ENCODE data around the gene APOF. TPM values are rescaled to one million over a fixed set of nuclear protein-coding genes. Genes with fewer than 3 reads are reported as not detected.
"Not testable (repeated sequence)": the region's sequence is repeated elsewhere in the genome, so short reads cannot be mapped to it uniquely, and the experiment has no call there.

Gene APOF
- total and polyA plus RNA-seq, 2 donors: not detected

DNA sequence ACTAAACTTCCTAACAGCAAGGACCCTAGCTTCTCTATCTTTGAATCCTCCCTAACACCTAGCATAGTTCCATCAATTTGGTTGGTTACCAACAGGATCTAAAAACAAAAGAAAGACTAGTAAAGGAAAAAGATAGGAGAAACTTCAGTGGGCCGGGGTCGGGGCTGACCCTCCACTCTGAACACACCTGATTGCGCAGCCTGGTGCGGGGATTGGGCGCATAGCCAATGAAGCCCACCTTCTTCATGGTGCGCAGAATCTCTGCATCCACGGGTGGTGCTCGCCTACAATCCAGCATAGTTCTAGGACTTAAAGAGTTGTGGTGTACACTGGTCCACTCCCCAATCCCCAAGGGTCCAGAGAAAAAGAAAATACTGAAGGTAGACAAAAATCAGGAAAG lies 36.5 kb downstream of the APOF start:
- Histone ChIP-seq H3K4me3 (ENCODE audit: low read length in 2 of 2) (no peak overlapping the region), H3K36me3 (ENCODE audit: control insufficient read depth in 2 of 2, insufficient read depth in 2 of 2, low read length in 1 of 2) (peaks cover 61 to 69% of the 10 kb centered on the region in 2 donors), H3K9me3 (ENCODE audit: control insufficient read depth in 2 of 2, insufficient read depth in 1 of 2, low read length in 1 of 2) (no peaks in the 10 kb centered on the region), H3K4me1 (ENCODE audit: control insufficient read depth in 2 of 2, insufficient read depth in 2 of 2, low read length in 2 of 2) (no peaks in the 10 kb centered on the region), H3K27ac (ENCODE audit: low read depth in 1 of 2, low read length in 1 of 2) (no peak overlapping the region), H3K27me3 (ENCODE audit: control insufficient read depth in 2 of 2, insufficient read depth in 1 of 2, low read length in 1 of 2) (no peaks in the 10 kb centered on the region)
- no peak for DNase-seq (ENCODE audit: low read depth in 6 of 9, low spot score in 9 of 9)
- WGBS: 97% methylated on average over 8 of the region's 8 CpGs

- no peak for DNase-seq (ENCODE audit: low read depth in 6 of 9, low spot score in 9 of 9)
- Histone ChIP-seq H3K27ac (ENCODE audit: low read depth in 1 of 2, low read length in 1 of 2) (no peak overlapping the region), H3K36me3 (ENCODE audit: control insufficient read depth in 2 of 2, insufficient read depth in 2 of 2, low read length in 1 of 2) (peaks cover 73 to 82% of the 10 kb centered on the region in 2 donors), H3K4me1 (ENCODE audit: control insufficient read depth in 2 of 2, insufficient read depth in 2 of 2, low read length in 2 of 2) (no peaks in the 10 kb centered on the region), H3K27me3 (ENCODE audit: control insufficient read depth in 2 of 2, insufficient read depth in 1 of 2, low read length in 1 of 2) (no peaks in the 10 kb centered on the region), H3K9me3 (ENCODE audit: control insufficient read depth in 2 of 2, insufficient read depth in 1 of 2, low read length in 1 of 2) (no peaks in the 10 kb centered on the region), H3K4me3 (ENCODE audit: low read length in 2 of 2) (no peak overlapping the region)
- 97% methylated on average over 6 of the region's 6 CpGs for WGBS
Measured at GRCh38 chr12:56324206-56324605, 38.5 kb downstream of the APOF start.

DNA sequence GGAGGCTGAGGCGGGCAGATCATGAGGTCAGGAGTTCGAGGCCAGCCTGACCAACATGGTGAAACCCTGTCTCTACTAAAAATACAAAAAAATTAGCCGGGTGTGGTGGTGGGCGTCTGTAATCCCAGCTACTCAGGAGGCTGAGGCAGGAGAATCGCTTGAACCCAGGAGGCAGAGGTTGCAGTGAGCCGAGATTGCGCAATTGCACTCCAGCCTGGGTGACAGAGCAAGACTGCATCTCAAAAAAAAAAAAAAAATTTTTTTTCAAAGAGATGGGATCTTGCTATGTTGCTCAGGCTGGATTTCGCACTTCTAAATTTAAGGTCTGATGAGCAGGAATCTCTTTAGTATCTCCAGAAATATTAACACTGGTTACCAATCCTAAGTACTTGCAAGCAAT lies 41.0 kb downstream of the APOF start:
- H3K4me1 ChIP-seq (ENCODE audit: control insufficient read depth in 2 of 2, insufficient read depth in 2 of 2, low read length in 2 of 2); H3K27ac ChIP-seq (ENCODE audit: low read depth in 1 of 2, low read length in 1 of 2); H3K4me3 ChIP-seq (ENCODE audit: low read length in 2 of 2); H3K27me3 ChIP-seq (ENCODE audit: control insufficient read depth in 2 of 2, insufficient read depth in 1 of 2, low read length in 1 of 2); H3K9me3 ChIP-seq (ENCODE audit: control insufficient read depth in 2 of 2, insufficient read depth in 1 of 2, low read length in 1 of 2); DNase-seq (ENCODE audit: low read depth in 6 of 9, low spot score in 9 of 9): not testable (repeated sequence)
- 98% methylated on average over 8 of the region's 8 CpGs for WGBS
- peaks cover 64 to 80% of the 10 kb centered on the region in 2 donors for H3K36me3 ChIP-seq (ENCODE audit: control insufficient read depth in 2 of 2, insufficient read depth in 2 of 2, low read length in 1 of 2)

- H3K27ac ChIP-seq (ENCODE audit: low read depth in 1 of 2, low read length in 1 of 2): no peak overlapping the region
- no peaks in the 10 kb centered on the region for H3K27me3 ChIP-seq (ENCODE audit: control insufficient read depth in 2 of 2, insufficient read depth in 1 of 2, low read length in 1 of 2)
- no peak overlapping the region for H3K4me3 ChIP-seq (ENCODE audit: low read length in 2 of 2)
- no peaks in the 10 kb centered on the region for H3K9me3 ChIP-seq (ENCODE audit: control insufficient read depth in 2 of 2, insufficient read depth in 1 of 2, low read length in 1 of 2)
- 97% methylated on average over 2 of the region's 2 CpGs for WGBS
- H3K4me1 ChIP-seq (ENCODE audit: control insufficient read depth in 2 of 2, insufficient read depth in 2 of 2, low read length in 2 of 2): peaks cover 0 to 5% of the 10 kb centered on the region in 2 donors
- peaks cover 58 to 74% of the 10 kb centered on the region in 2 donors for H3K36me3 ChIP-seq (ENCODE audit: control insufficient read depth in 2 of 2, insufficient read depth in 2 of 2, low read length in 1 of 2)
- DNase-seq (ENCODE audit: low read depth in 6 of 9, low spot score in 9 of 9): no peak
Measured at GRCh38 chr12:56321027-56321426, 41.6 kb downstream of the APOF start.

- no peak for DNase-seq (ENCODE audit: low read depth in 6 of 9, low spot score in 9 of 9)
- Histone ChIP-seq H3K27me3 (ENCODE audit: control insufficient read depth in 2 of 2, insufficient read depth in 1 of 2, low read length in 1 of 2) (no peaks in the 10 kb centered on the region), H3K9me3 (ENCODE audit: control insufficient read depth in 2 of 2, insufficient read depth in 1 of 2, low read length in 1 of 2) (no peaks in the 10 kb centered on the region), H3K36me3 (ENCODE audit: control insufficient read depth in 2 of 2, insufficient read depth in 2 of 2, low read length in 1 of 2) (peaks cover 30 to 49% of the 10 kb centered on the region in 2 donors), H3K27ac (ENCODE audit: low read depth in 1 of 2, low read length in 1 of 2) (no peak overlapping the region), H3K4me3 (ENCODE audit: low read length in 2 of 2) (no peak overlapping the region), H3K4me1 (ENCODE audit: control insufficient read depth in 2 of 2, insufficient read depth in 2 of 2, low read length in 2 of 2) (peaks cover 6 to 16% of the 10 kb centered on the region in 2 donors)
- 98% methylated on average over 3 of the region's 3 CpGs for WGBS
Measured at GRCh38 chr12:56317675-56318074, 45.0 kb downstream of the APOF start.

DNA sequence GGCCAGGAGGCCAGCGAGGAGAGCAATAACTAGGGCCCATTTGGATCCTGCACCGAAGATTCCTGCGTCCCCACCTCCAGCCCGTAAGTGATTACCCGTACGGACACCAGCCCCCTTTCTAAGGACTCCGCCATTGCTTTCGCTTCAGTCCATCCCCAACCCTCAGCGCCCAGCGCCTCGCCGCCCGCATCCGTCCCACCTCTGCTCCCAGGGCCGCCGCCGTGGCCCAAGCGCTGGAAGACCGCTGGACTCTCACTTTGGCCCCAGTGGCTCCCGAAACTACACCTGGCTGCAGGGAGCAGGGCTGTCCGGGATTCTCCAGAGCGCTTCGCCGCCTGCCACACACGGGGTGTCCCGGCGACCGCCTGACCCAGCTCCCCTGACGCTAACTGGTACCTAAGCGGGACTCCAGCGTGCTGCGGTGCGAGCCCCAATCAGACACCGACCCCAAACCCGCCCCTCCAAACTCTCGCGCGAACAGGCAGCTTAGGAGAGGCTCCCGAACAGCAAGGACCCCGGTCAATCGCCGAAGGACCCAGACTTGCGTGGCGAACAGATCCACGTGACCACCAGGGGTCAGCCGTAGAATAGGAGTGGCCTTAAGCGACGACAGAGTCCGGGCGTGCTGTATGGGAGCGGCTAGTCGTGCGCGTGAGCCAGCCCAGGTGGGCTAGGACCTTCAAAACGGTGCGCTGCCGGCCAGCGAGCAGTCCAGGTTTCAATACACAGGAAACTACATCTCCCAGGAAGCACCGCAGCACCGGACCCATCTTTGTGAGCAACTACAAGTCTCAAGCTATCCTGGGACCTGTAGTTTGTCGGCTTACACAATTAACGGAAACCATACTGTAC lies 46.8 kb downstream of the APOF start, which contains the start of gene CNPY2:
TSS of gene CNPY2 (minus strand) at position 367 of the 852 bp plus-strand sequence. CDS start 771 bp downstream, outside the sequence.
- Histone ChIP-seq H3K4me1 (ENCODE audit: control insufficient read depth in 2 of 2, insufficient read depth in 2 of 2, low read length in 2 of 2) (peaks cover 6 to 16% of the 10 kb centered on the region in 2 donors), H3K27me3 (ENCODE audit: control insufficient read depth in 2 of 2, insufficient read depth in 1 of 2, low read length in 1 of 2) (no peaks in the 10 kb centered on the region), H3K27ac (ENCODE audit: low read depth in 1 of 2, low read length in 1 of 2) (peak within 1 kb of the TSS; percentile 83 to 90), H3K36me3 (ENCODE audit: control insufficient read depth in 2 of 2, insufficient read depth in 2 of 2, low read length in 1 of 2) (peaks cover 20 to 49% of the 10 kb centered on the region in 2 donors), H3K4me3 (ENCODE audit: low read length in 2 of 2) (peak within 1 kb of the TSS; percentile 94 to 96), H3K9me3 (ENCODE audit: control insufficient read depth in 2 of 2, insufficient read depth in 1 of 2, low read length in 1 of 2) (no peaks in the 10 kb centered on the region)
- under 1% methylated on average over 62 of the region's 62 CpGs for WGBS
- DNase-seq (ENCODE audit: low read depth in 6 of 9, low spot score in 9 of 9): peak; percentile 85 to 96 (median 92)

DNA sequence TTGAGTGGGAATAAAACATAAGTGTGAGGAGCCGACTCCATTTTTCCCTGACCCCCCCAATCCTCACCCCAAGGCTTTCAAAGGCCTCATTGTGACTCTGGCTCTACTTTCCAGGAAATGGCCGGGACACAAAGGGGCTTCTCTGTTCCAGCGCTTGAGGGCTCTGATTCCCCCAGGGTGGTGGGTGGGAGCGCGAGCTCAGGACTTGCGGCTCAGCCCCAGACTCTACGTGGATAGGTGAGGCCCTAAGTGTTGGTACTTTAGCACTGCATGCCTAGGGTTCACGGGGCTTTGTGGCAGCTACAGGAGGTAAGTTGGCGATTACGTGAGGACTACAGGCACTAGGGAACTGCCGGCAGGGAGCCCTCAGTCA lies 47.4 kb downstream of the APOF start:
- peak in 1 of 9 donors; percentile 40 for DNase-seq (ENCODE audit: low read depth in 6 of 9, low spot score in 9 of 9)

DNA sequence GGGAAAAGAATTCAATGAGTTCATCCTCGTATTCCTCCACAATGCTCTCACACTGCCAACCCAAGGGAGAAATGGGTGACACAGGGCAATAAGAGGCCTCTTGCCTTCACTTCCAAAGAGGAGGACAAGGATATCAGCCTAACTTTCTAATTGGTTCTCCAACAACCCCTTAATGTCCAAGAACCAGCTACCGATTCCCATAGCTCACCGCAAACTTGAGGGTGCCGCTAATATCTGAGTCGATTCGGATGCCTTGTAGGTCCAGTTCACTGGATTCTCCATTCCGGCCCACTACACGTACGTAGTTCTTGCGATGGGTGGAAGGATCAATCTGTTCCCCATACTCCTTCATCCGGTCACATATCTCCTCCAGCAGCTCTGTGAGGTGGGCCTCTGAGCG lies 51.7 kb downstream of the APOF start:
- Histone ChIP-seq H3K4me3 (ENCODE audit: low read length in 2 of 2) (no peak overlapping the region), H3K27me3 (ENCODE audit: control insufficient read depth in 2 of 2, insufficient read depth in 1 of 2, low read length in 1 of 2) (no peaks in the 10 kb centered on the region), H3K4me1 (ENCODE audit: control insufficient read depth in 2 of 2, insufficient read depth in 2 of 2, low read length in 2 of 2) (peaks cover 6 to 10% of the 10 kb centered on the region in 2 donors), H3K9me3 (ENCODE audit: control insufficient read depth in 2 of 2, insufficient read depth in 1 of 2, low read length in 1 of 2) (no peaks in the 10 kb centered on the region), H3K36me3 (ENCODE audit: control insufficient read depth in 2 of 2, insufficient read depth in 2 of 2, low read length in 1 of 2) (peaks cover 14 to 54% of the 10 kb centered on the region in 2 donors), H3K27ac (ENCODE audit: low read depth in 1 of 2, low read length in 1 of 2) (no peak overlapping the region)
- 99% methylated on average over 12 of the region's 12 CpGs for WGBS
- DNase-seq (ENCODE audit: low read depth in 6 of 9, low spot score in 9 of 9): no peak

More for the DNA sequence above, 47.4 kb downstream of the APOF start:
- Histone ChIP-seq H3K9me3 (ENCODE audit: control insufficient read depth in 2 of 2, insufficient read depth in 1 of 2, low read length in 1 of 2) (no peaks in the 10 kb centered on the region), H3K36me3 (ENCODE audit: control insufficient read depth in 2 of 2, insufficient read depth in 2 of 2, low read length in 1 of 2) (peaks cover 18 to 52% of the 10 kb centered on the region in 2 donors), H3K4me3 (ENCODE audit: low read length in 2 of 2) (peak overlapping the region; percentile 94 to 96), H3K27me3 (ENCODE audit: control insufficient read depth in 2 of 2, insufficient read depth in 1 of 2, low read length in 1 of 2) (no peaks in the 10 kb centered on the region), H3K27ac (ENCODE audit: low read depth in 1 of 2, low read length in 1 of 2) (peak overlapping the region; percentile 83 to 90), H3K4me1 (ENCODE audit: control insufficient read depth in 2 of 2, insufficient read depth in 2 of 2, low read length in 2 of 2) (peaks cover 6 to 16% of the 10 kb centered on the region in 2 donors)
- 5% methylated on average over 11 of the region's 11 CpGs for WGBS

All from thymus (tissue), 11 donors.